CD4-positive, alpha-beta T cell treated with Interleukin-1 beta for 1 hour (primary cell): ENCODE results near the gene CAMTA1.

Source experiments
- DNase-seq, 2 donors: peaks; one replicate each; pipeline ENCODE4 v3.0.0-alpha.2; 2020 to 2022

Gene CAMTA1

GRCh38 chr1:7247791-7248548, 462.7 kb downstream of the CAMTA1 start:
- DNase-seq = no peak

GRCh38 chr1:7248549-7249199, 463.4 kb downstream of the CAMTA1 start:
- no peak for DNase-seq

- no peak for DNase-seq
Observed at GRCh38 chr1:7249516-7249915, 464.3 kb downstream of the CAMTA1 start.

- DNase-seq = no peak
Observed at GRCh38 chr1:7250176-7250575, 464.9 kb downstream of the CAMTA1 start.

GRCh38 chr1:7250597-7251453, 465.6 kb downstream of the CAMTA1 start:
- no peak for DNase-seq

- no peak for DNase-seq
Observed at GRCh38 chr1:7251454-7251800, 466.2 kb downstream of the CAMTA1 start.

GRCh38 chr1:7252411-7253117, 467.3 kb downstream of the CAMTA1 start:
- no peak for DNase-seq

- no peak for DNase-seq
Observed at GRCh38 chr1:7253118-7253480, 467.8 kb downstream of the CAMTA1 start.

GRCh38 chr1:7253988-7254587, 468.8 kb downstream of the CAMTA1 start:
- DNase-seq = no peak

GRCh38 chr1:7255303-7256058, 470.2 kb downstream of the CAMTA1 start:
- DNase-seq = no peak

- DNase-seq = no peak
Observed at GRCh38 chr1:7256526-7256925, 471.3 kb downstream of the CAMTA1 start.

- no peak for DNase-seq
Observed at GRCh38 chr1:7257225-7257624, 472.0 kb downstream of the CAMTA1 start.

- no peak for DNase-seq
Observed at GRCh38 chr1:7258589-7259135, 473.4 kb downstream of the CAMTA1 start.

- DNase-seq = no peak
Observed at GRCh38 chr1:7259955-7260354, 474.7 kb downstream of the CAMTA1 start.

- no peak for DNase-seq
Observed at GRCh38 chr1:7261490-7261889, 476.2 kb downstream of the CAMTA1 start.

- no peak for DNase-seq
Observed at GRCh38 chr1:7262611-7263010, 477.4 kb downstream of the CAMTA1 start.

- no peak for DNase-seq
Observed at GRCh38 chr1:7263021-7263960, 478.0 kb downstream of the CAMTA1 start.

- no peak for DNase-seq
Observed at GRCh38 chr1:7264101-7264500, 478.8 kb downstream of the CAMTA1 start.

GRCh38 chr1:7265771-7266371, 480.6 kb downstream of the CAMTA1 start:
- no peak for DNase-seq

- no peak for DNase-seq
Observed at GRCh38 chr1:7266561-7266960, 481.3 kb downstream of the CAMTA1 start.
